ENCODE results near the gene SYT17. TPM values are rescaled to one million over a fixed set of nuclear protein-coding genes. Genes with fewer than 3 reads are reported as not detected.

Gene SYT17
- total and polyA plus RNA-seq, 10 of the 15 experiments (the other 5 are each of a cell fraction or from before 2014, with no cell fraction given), result 3.7 to 12.3 (median 5.0) TPM

DNA sequence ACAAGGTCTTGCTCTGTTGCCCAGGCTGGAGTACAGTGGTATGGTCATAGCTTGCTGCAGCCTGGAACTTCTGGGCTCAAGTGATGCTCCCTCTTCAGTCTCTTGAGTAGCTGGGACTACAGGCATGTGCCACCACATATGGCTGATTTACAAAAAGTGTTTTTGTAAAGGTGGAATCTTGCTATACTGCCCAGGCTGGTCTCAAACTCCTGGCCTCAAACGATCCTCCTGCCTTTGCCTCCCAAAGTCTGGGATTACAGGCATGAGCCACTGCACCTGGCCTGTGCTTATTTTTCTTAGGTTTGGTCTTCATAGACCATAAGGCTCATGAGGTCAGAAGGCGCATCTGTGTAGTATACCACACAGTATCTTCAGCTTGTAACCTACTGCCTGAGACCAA lies 122.8 kb downstream of the SYT17 start:
- Histone ChIP-seq H2AFZ (ENCODE audit: control insufficient read depth, low read depth, low read length) (no peak overlapping the region), H3K79me2 (ENCODE audit: control insufficient read depth, insufficient read depth, low read length) (no peaks in the 10 kb centered on the region), H3K4me2 (ENCODE audit: control insufficient read depth, insufficient read depth) (no peak overlapping the region), H3K9me3 (replicated peaks; ENCODE audit: control insufficient read depth, insufficient read depth, low read length) (no peaks in the 10 kb centered on the region; the same call in 2 of the 3 replicates), H3K36me3 (ENCODE audit: control insufficient read depth in 2 of 2, insufficient read depth in 2 of 2, low read length in 1 of 2) (no peaks in the 10 kb centered on the region), H3K4me1 (ENCODE audit: control insufficient read depth, insufficient read depth, low read length) (peaks cover 21% of the 10 kb centered on the region), H4K20me1 (ENCODE audit: control insufficient read depth, insufficient read depth) (no peaks in the 10 kb centered on the region), H3K9ac (ENCODE audit: control insufficient read depth, insufficient read depth, low read length) (no peak overlapping the region), H3K27me3 (replicated peaks in 1 of 2; ENCODE audit: control insufficient read depth in 2 of 2, insufficient read depth in 2 of 2, low read length in 1 of 2) (no peaks in the 10 kb centered on the region), H3K27ac (ENCODE audit: control insufficient read depth, insufficient read depth) (no peak overlapping the region), H3K4me3 (no peak overlapping the region)
- ChIA-PET RAD21 (ENCODE audit: unreplicated experiment) (interaction anchor here (1.0 kb wide), 1 partner anchor 111 kb away, joined by 3 read pairs; no protein-coding TSS in a partner anchor), SMC1A (ENCODE audit: uncharacterized antibody, unreplicated experiment) (interaction anchor here (1.1 kb wide), 1 partner anchor 195 kb away, joined by 4 read pairs; no protein-coding TSS in a partner anchor), POLR2A (interaction anchor here (0.5 kb wide), 1 partner anchor 1962 kb away, joined by 3 read pairs; no protein-coding TSS in a partner anchor), CTCF (no interaction called here)
- in situ Hi-C loops (cut with MboI) (no loop called here), intact Hi-C loops (cut with micrococcal nuclease; ENCODE audit: unreplicated experiment) (no loop called here)
- TF ChIP-seq ASH2L (IDR thresholded peaks at IDR 0.05; ENCODE audit: borderline replicate concordance, low read depth) (no peak), RFX5 (IDR thresholded peaks at IDR 0.05; ENCODE audit: low read depth, low read length) (no peak), TAF1 (IDR thresholded peaks at IDR 0.05; ENCODE audit: borderline replicate concordance, low read depth, low read length) (no peak), SP1 (IDR thresholded peaks at IDR 0.05; ENCODE audit: low read depth, low read length) (no peak), CBX3 (IDR thresholded peaks at IDR 0.05; ENCODE audit: borderline replicate concordance, low read depth) (no peak), NFIC (IDR thresholded peaks at IDR 0.05; ENCODE audit: low read depth, low read length) (no peak), SMAD1 (IDR thresholded peaks at IDR 0.05; ENCODE audit: low read depth, partially characterized antibody) (no peak), ATF3 (IDR thresholded peaks at IDR 0.05; ENCODE audit: borderline replicate concordance, extremely low read depth, low read depth, low read length) (no peak), CTCF (IDR thresholded peaks at IDR 0.05 in 2 of 3, conservative IDR thresholded peaks at IDR 0.05 in 1 of 3; ENCODE audit: control insufficient read depth in 2 of 3, extremely low read depth in 1 of 3, insufficient read depth in 1 of 3, low read depth in 3 of 3, low read length in 3 of 3) (no peak), CHD4 (IDR thresholded peaks at IDR 0.05) (no peak)
- 46% methylated on average over 2 of the region's 2 CpGs for WGBS (ENCODE audit: insufficient coverage, insufficient replicate concordance, low lambda C conversion rate, missing lambda C conversion rate)
- no TSS peak for BruUV-seq (replicated peaks)
- no peak for DNase-seq (ENCODE audit: low read depth, low spot score)
- ATAC-seq, result no peak
- FAIRE-seq, result no peak

Measured in GM12878 (cell line).